Cardiac fibroblast (primary cell): Measurements from ENCODE around the gene MRPL46.

Source experiments
- DNase-seq, 2 donors: peaks; one replicate each; pipeline versions ENCODE4 v3.0.0 to v3.0.0-alpha.2; 2010; ENCODE audit warnings: low read depth in 2 of 2
- H3K4me3 ChIP-seq, 2 donors: replicated peaks in 1 of 2; 1 replicate in 1 of 2; 2 replicates in 1 of 2; pipeline ENCODE4 v1.5.1; 2011; ENCODE audit warnings: low read depth in 2 of 2, low read length in 2 of 2, mild to moderate bottlenecking in 2 of 2, moderate library complexity in 1 of 2
- CTCF ChIP-seq: IDR thresholded peaks from one replicate; pipeline ENCODE4 v1.5.1; 2011; ENCODE audit warnings: low read depth, mild to moderate bottlenecking, low read length, inconsistent platforms

The MRPL46 gene

GRCh38 chr15:88467073-88467934 lies at the start of gene MRPL46, which contains the start of gene MRPS11:
Gene MRPL46 (minus strand): TSS chr15:88467388. CDS start chr15:88467377, 11 bp downstream.
Gene MRPS11 (plus strand): TSS chr15:88467708. CDS start chr15:88467718, 10 bp downstream.
- peak; percentile 91 to 92 for DNase-seq
- no peak for TF ChIP-seq CTCF
- H3K4me3 ChIP-seq = peak within 1 kb of the TSS; percentile 94 to 95

- peak in 1 of 2 donors; percentile 20 for DNase-seq
- no peak for TF ChIP-seq CTCF
- H3K4me3 ChIP-seq = no peak overlapping the region
Observed at GRCh38 chr15:88513195-88513594, 46.0 kb upstream of the MRPL46 start.

- H3K4me3 ChIP-seq = no peak overlapping the region
- DNase-seq = no peak
- TF ChIP-seq CTCF = no peak
Observed at GRCh38 chr15:88512601-88513000, 45.4 kb upstream of the MRPL46 start.

- H3K4me3 ChIP-seq = no peak overlapping the region
- TF ChIP-seq CTCF = no peak
Observed at GRCh38 chr15:88512078-88512477, 44.9 kb upstream of the MRPL46 start.

GRCh38 chr15:88511161-88511560 lies 44.0 kb upstream of the MRPL46 start:
- TF ChIP-seq CTCF = no peak
- no peak for DNase-seq
- no peak overlapping the region for H3K4me3 ChIP-seq

More at GRCh38 chr15:88512078-88512477, 44.9 kb upstream of the MRPL46 start:
- no peak for DNase-seq

GRCh38 chr15:88509964-88510363 lies 42.8 kb upstream of the MRPL46 start:
- H3K4me3 ChIP-seq = no peak overlapping the region
- TF ChIP-seq CTCF = no peak
- no peak for DNase-seq
